Measurements from ENCODE around the gene NFE2L2.
"Not testable (repeated sequence)": the region's sequence is repeated elsewhere in the genome, so short reads cannot be mapped to it uniquely, and the experiment has no call there.

Gene NFE2L2

DNA sequence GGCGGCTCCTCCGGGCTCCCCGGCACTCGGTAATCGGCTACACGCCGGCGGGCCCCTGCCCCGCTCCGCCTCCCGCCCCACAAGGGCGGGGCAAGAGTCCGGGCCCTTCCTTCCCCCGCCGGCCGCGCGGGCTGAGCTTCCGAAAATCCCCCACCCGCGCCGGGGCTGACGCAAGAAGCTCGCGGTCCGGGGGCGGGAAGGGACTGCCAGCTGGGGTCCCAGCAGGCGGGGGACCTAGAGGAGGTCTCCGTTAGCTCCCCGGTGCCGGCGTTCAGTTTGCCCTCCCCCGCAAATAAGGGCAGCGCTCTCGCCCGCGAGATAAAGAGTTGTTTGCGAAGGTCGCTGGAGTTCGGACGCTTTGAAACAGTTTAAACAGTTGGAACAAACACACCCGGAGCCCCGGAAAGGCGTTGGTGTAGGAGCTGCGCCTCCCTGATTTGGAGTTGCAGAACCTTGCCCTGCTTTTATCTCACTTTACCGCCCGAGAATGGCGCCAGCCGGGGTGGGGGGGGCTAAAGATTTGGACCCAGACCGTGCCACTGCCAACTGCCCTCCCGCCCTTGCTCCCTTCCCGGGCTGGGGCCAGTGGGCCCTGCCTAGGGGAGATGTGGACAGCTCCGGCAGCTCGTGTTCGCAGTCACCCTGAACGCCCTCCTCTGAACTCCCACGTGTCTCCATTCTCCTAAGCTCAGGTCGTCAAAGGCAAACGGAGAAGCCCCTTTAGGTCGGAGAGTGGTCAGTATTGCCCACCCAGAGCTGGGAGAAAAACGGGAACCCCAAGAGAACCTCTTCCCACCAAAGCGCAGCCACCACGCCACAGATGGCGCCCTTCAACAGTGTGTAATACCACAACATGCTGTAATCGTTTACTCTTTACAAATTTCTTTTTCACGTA is at the start of gene NFE2L2:
Gene NFE2L2, minus strand, starts transcription at position 35 of the 895 bp plus-strand sequence. CDS start 151 bp downstream, outside the sequence.
- DNase-seq, result peak; percentile 97

DNA sequence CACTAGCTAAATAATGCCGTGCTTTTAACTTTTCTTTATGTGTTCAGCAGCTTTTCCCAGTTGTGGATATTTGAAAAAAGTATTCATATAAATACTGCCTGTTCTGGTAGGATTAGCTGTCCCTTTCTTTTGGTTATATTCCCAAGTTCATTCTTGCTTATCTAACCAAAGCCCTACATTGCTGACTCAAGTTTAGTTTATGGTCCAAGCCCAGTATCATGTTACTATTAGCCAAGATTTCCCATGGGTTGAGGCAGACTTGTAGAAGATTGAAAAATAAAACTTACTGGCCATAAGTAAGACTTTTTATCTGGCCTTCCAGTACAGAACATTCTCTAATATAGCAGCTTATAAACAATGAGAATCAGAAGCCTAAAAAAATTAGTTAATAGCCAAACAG is 49.7 kb upstream of the NFE2L2 start:
- DNase-seq, result no peak

DNA sequence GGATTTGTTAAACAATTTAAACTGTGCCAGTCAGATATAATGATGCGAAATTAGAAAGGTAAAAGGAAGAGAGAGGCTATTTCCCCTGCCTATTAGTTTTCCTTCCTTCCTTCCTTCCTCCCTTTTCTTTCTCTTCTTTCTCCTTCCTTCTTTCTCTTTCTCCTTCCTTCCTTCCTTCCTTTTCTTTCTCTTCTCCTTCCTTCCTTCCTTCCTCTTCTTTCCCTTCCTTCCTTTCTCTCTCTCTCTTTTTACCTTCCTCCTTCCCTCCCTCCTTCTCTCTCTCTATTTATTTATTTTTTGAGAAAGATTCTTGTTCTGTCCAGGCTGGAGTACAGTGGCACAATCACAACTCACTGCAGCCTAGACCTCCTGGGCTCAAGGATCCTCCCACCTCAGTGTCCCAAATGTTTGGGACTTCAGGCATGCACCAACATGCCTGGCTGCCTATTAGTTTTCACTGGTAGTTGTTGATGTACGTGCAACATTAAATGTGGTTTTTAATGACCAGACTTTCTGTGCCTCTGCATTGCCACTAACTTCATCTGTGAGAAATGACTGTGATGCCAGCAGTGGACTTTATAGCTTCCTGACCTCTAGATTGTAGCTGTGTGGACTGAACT is 48.7 kb upstream of the NFE2L2 start:
- DNase-seq, result no peak

GRCh38 chr2:177312562-177312961 is 48.0 kb upstream of the NFE2L2 start:
- DNase-seq, result no peak

DNA sequence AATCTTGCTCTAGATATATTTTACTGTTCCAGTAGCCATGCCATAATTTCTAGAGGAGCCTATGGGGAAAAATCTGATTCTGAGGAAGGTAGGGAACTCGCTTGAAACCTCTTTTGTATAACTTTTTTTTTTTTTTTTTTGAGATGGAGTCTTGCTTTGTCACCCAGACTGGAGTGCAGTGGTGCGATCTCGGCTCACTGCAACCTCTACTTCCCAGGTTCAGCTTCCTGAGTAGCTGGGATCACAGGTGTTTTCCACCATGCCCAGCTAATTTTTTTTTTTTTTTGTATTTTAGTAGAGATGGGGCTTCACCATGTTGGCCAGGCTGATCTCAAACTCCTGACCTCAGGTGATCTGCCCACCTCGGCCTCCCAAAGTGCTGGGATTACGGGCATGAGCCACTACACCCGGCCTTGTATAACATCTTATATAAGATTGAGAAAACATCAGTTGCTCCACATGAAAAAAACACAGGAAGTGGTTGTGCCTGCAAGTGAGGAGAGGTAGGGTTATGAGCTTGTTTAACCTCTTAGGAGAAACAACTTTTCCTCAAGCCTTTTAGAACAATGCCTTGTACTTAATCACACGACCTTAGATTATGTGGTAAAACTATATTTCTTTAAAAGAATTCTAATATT is 45.3 kb upstream of the NFE2L2 start:
- DNase-seq, result not testable (repeated sequence)

DNA sequence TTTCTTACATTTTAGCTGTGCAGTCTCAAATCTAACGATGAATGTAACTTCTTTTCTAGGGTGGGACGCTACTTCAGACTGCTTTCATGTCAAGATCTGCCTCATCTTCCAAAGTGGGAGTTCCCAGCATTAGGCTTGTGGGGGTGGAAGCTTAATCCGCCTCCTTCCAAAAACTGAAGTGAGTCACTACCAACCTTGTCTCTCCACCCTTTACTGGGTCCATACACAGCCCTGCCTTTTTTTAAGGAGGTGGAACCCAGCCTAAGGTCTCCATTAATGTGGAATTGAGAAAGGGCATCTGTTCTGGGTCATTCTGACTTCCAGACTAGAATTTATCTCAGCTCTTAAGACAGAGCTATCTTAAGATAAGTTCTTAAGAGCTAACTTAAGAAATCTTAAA is 42.0 kb upstream of the NFE2L2 start:
- no peak for DNase-seq

- DNase-seq, result no peak
Observed at GRCh38 chr2:177303939-177304338, 39.4 kb upstream of the NFE2L2 start.

GRCh38 chr2:177302552-177302951 is 38.0 kb upstream of the NFE2L2 start:
- no peak for DNase-seq

DNA sequence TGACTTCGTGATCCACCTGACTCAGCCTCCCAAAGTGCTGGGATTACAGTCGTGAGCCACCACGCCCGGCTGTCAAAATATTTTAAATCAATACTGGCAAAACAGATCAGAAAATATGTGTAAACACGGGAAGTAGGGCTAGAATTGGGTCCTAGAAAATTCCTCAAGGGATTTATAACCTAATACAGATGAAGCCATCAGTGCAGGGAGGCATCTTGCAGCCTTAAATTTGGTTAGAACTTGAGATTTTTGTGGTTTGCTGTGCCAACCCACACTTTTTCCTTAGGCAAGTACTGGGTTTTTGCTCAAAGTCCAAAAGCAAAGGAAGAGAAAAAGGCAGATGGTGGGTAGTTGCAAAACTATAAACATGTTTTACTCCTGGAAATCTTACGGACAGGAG is 33.7 kb upstream of the NFE2L2 start:
- DNase-seq, result no peak

- no peak for DNase-seq
Observed at GRCh38 chr2:177296040-177296439, 31.5 kb upstream of the NFE2L2 start.

- DNase-seq, result no peak
Observed at GRCh38 chr2:177295484-177295883, 31.0 kb upstream of the NFE2L2 start.

- DNase-seq, result peak; percentile 38
Observed at GRCh38 chr2:177291701-177292100, 27.2 kb upstream of the NFE2L2 start.

DNA sequence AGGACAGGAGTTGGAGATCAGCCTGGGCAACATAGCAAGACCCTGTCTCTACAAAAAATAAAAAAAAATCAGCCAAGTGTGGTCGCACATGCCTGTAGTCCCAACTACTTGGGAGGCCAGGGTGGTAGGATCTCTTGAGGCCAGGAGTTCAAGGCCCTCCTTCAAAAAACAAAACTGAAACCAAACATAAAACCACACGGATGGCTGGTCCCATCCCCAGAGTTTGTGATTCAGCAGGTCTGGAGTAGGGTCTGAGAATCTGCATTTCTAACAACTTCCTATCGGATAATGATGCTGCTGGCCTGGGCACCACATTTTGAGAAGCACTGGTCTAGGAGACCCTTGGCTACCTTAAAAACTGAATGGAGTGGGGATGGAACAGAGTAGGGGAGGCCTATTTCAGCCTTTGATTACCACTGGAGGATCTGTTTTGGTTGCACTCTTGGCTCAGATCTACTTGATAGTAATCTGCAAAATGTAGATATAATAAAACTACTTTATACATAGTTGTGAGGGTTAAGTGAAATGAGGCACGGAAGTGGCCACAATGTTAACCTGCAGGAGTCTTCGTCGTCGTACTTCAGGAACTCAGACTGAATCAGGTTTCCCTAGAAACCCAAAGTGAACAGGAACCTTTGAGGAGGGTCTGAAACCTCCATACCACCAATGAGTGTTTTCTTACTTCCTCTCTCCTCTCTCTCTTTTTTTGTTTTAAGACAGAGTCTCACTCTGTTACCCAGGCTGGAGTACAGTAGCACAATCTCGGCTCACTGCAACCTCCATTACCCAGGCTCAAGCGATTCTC is 25.5 kb upstream of the NFE2L2 start:
- DNase-seq, result no peak

GRCh38 chr2:177287814-177288213 is 23.3 kb upstream of the NFE2L2 start:
- DNase-seq, result no peak

- no peak for DNase-seq
Observed at GRCh38 chr2:177285892-177286715, 21.6 kb upstream of the NFE2L2 start.

- no peak for DNase-seq
Observed at GRCh38 chr2:177284531-177284930, 20.0 kb upstream of the NFE2L2 start.

GRCh38 chr2:177283906-177284305 is 19.4 kb upstream of the NFE2L2 start:
- DNase-seq, result no peak

GRCh38 chr2:177282787-177283572 is 18.5 kb upstream of the NFE2L2 start:
- no peak for DNase-seq

DNA sequence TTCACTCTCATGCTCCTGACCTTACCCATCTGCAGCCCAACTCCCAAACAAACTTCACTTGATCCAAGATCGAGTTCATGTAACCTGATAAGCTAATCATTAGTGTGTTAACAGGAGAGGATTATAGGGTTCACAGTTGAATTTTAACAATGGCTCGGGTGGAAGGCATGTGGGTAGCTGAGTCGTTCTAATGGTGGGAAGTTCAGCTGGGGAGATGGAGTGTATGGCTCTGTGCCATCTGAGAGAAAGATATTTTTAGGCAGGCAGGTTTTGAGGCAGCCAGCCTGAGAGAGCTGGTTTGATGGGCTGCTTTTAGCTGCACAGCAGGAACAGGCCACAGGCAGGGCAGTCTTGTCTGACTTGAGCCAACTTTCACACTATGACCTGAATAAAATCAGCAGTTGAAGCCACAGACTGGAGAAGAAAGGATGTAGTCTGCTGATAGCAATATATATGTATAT is 17.7 kb upstream of the NFE2L2 start:
- DNase-seq, result no peak

DNA sequence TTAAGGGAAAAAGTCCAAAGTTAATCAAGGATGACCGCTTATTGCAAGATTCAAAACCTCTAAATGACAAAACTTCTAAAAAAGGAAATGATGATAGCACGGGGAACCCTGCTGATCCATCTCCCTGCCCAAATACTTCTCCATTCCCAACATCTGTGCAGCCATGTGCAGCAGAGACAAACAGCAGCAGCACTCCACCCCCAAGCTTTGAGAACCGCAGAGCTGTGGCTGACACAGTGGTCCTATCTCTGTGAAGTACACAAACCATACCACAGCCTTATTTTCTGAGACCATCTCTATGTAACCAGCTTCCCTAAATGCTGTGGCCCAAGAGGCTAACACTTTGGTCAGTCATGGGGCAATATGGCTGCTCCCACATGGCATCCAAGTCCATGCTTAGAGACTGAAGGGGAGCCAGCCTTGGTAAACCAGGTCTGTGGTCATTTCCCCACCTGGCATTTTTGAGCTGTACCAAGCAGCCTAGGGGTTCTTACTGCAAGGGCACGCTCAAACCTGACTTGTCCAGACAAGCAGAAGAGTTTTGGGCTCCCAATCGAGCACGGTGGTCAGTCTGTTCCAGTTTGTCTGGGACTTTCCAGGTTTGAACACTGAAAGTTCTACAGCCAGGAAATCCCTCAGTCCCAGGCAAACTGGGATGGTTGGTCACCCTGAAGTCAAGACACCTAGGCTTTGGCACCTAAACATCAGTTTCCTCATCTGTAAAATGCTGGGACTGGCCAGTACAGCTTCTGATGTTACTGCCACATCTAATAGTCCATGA is 17.1 kb upstream of the NFE2L2 start:
- no peak for DNase-seq

Measured in stimulated activated CD8-positive, alpha-beta memory T cell treated with anti-CD3 and anti-CD28 coated beads, Interleukin-4, amount 100 ng/mL, for 48 hours (primary cell).